Astrocyte of the spinal cord (primary cell): ENCODE results near the gene LHX2.

Experiments used
- DNase-seq: peaks from one replicate; pipeline ENCODE4 v3.0.0; 2011; ENCODE audit warnings: low read depth, low spot score
- H3K4me3 ChIP-seq: 2 replicates; pipeline ENCODE4 v1.5.1; 2011; ENCODE audit warnings: low read depth, mild to moderate bottlenecking, low read length, moderate library complexity
- CTCF ChIP-seq: IDR thresholded peaks from 2 replicates; pipeline ENCODE4 v1.5.1; 2012; ENCODE audit warnings: low read depth, mild to moderate bottlenecking, low read length, inconsistent platforms
- in situ Hi-C: cut with HindIII; loops from 2 replicates; pipeline ENCODE4 v1.10.0; 2017; ENCODE audit warnings: low sequenced_read_pairs

The LHX2 gene

GRCh38 chr9:124008694-124009530 lies 2.7 kb upstream of the LHX2 start:
- no peak for TF ChIP-seq CTCF
- in situ Hi-C loops = no loop called here
- no peak for DNase-seq
- no peak overlapping the region for H3K4me3 ChIP-seq

- H3K4me3 ChIP-seq = no peak overlapping the region
- no peak for TF ChIP-seq CTCF
- in situ Hi-C loops = no loop called here
- no peak for DNase-seq
Measured at GRCh38 chr9:124009531-124010217, 1.9 kb upstream of the LHX2 start.

GRCh38 chr9:124010303-124010664 lies 1.3 kb upstream of the LHX2 start:
- TF ChIP-seq CTCF = no peak
- in situ Hi-C loops = no loop called here
- no peak for DNase-seq
- no peak overlapping the region for H3K4me3 ChIP-seq

- no peak for TF ChIP-seq CTCF
- no peak for DNase-seq
- in situ Hi-C loops = no loop called here
- no peak overlapping the region for H3K4me3 ChIP-seq
Measured at GRCh38 chr9:124010665-124011321, 775 bp upstream of the LHX2 start.

- no peak for TF ChIP-seq CTCF
- in situ Hi-C loops = no loop called here
- no peak overlapping the region for H3K4me3 ChIP-seq
- no peak for DNase-seq
Measured at GRCh38 chr9:124012368-124013301, 1.1 kb downstream of the LHX2 start.
